ENCODE results near the gene TXNDC5.

DNA sequence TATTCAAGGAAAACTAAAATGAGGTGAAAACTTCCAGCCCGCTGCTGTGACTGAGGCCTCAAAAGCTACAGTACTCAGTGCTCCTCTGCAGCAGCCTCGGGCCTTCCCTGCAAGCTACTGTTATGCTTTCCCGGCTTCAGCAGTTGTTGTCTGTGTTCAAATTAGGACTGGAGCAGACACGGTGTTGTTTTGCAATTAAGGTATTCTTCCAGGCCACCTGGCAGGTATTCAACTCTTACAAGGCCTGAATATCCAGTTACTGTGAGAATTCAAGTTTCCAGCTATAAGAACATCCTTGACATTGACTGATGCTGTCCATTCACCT is 10.7 kb downstream of the TXNDC5 start:
- no peak for TF ChIP-seq POLR2A (IDR thresholded peaks at IDR 0.05)
- TF ChIP-seq, protein P1, sequence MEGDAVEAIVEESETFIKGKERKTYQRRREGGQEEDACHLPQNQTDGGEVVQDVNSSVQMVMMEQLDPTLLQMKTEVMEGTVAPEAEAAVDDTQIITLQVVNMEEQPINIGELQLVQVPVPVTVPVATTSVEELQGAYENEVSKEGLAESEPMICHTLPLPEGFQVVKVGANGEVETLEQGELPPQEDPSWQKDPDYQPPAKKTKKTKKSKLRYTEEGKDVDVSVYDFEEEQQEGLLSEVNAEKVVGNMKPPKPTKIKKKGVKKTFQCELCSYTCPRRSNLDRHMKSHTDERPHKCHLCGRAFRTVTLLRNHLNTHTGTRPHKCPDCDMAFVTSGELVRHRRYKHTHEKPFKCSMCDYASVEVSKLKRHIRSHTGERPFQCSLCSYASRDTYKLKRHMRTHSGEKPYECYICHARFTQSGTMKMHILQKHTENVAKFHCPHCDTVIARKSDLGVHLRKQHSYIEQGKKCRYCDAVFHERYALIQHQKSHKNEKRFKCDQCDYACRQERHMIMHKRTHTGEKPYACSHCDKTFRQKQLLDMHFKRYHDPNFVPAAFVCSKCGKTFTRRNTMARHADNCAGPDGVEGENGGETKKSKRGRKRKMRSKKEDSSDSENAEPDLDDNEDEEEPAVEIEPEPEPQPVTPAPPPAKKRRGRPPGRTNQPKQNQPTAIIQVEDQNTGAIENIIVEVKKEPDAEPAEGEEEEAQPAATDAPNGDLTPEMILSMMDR (IDR thresholded peaks at IDR 0.05): no peak

All from transverse colon (tissue), 3 donors.